Measurements from ENCODE around the gene SLC26A5.

GRCh38 chr7:103344453-103345149 is 101.4 kb downstream of the SLC26A5 start, which contains the start of gene DNAJC2:
- TF ChIP-seq BRCA1 (IDR thresholded peaks at IDR 0.05; ENCODE audit: low read depth, low read length) (no peak), HDAC2 (IDR thresholded peaks at IDR 0.05; ENCODE audit: borderline replicate concordance in 1 of 2, low read depth in 2 of 2, low read length in 2 of 2) (0 out of 4 replicates have a peak, but pooled peaks of 1 of the 2 experiments have one; percentile 49)
